ENCODE data around the gene PRDX1. TPM values are rescaled to one million over a fixed set of nuclear protein-coding genes. Genes with fewer than 3 reads are reported as not detected.
"Not testable (repeated sequence)": the region's sequence is repeated elsewhere in the genome, so short reads cannot be mapped to it uniquely, and the experiment has no call there.

Gene PRDX1
- polyA plus RNA-seq, 4 donors: 254 to 394 (median 328) TPM

GRCh38 chr1:45507195-45507594, 14.5 kb downstream of the PRDX1 start:
- no peak for DNase-seq (ENCODE audit: low read depth in 4 of 4, low spot score in 3 of 4)

- DNase-seq (ENCODE audit: low read depth in 4 of 4, low spot score in 3 of 4): no peak
Measured at GRCh38 chr1:45503462-45504360, 18.0 kb downstream of the PRDX1 start.

GRCh38 chr1:45501505-45501859, 20.2 kb downstream of the PRDX1 start:
- no peak for DNase-seq (ENCODE audit: low read depth in 4 of 4, low spot score in 3 of 4)

- no peak for DNase-seq (ENCODE audit: low read depth in 4 of 4, low spot score in 3 of 4)
Measured at GRCh38 chr1:45499415-45499769, 22.3 kb downstream of the PRDX1 start.

GRCh38 chr1:45498279-45498678, 23.4 kb downstream of the PRDX1 start:
- no peak for DNase-seq (ENCODE audit: low read depth in 4 of 4, low spot score in 3 of 4)

- peak in 2 of 4 donors; percentile 12 to 32 for DNase-seq (ENCODE audit: low read depth in 4 of 4, low spot score in 3 of 4)
Measured at GRCh38 chr1:45493116-45493697, 28.5 kb downstream of the PRDX1 start.

GRCh38 chr1:45492691-45493090, 29.0 kb downstream of the PRDX1 start:
- no peak for DNase-seq (ENCODE audit: low read depth in 4 of 4, low spot score in 3 of 4)

- DNase-seq (ENCODE audit: low read depth in 4 of 4, low spot score in 3 of 4): no peak
Measured at GRCh38 chr1:45491487-45492260, 30.0 kb downstream of the PRDX1 start.

GRCh38 chr1:45490626-45491486, 30.8 kb downstream of the PRDX1 start, which contains the start of gene TESK2:
Gene TESK2 (minus strand): TSS chr1:45491163. CDS start chr1:45457785, 33,378 bp downstream.
- peak; percentile 98 to 99 (median 99) for DNase-seq (ENCODE audit: low read depth in 4 of 4, low spot score in 3 of 4)

- DNase-seq (ENCODE audit: low read depth in 4 of 4, low spot score in 3 of 4): no peak
Measured at GRCh38 chr1:45490121-45490625, 31.5 kb downstream of the PRDX1 start.

GRCh38 chr1:45489379-45489778, 32.3 kb downstream of the PRDX1 start:
- not testable (repeated sequence) for DNase-seq (ENCODE audit: low read depth in 4 of 4, low spot score in 3 of 4)

GRCh38 chr1:45488666-45489377, 32.9 kb downstream of the PRDX1 start:
- DNase-seq (ENCODE audit: low read depth in 4 of 4, low spot score in 3 of 4): no peak

- no peak for DNase-seq (ENCODE audit: low read depth in 4 of 4, low spot score in 3 of 4)
Measured at GRCh38 chr1:45485949-45486348, 35.7 kb downstream of the PRDX1 start.

GRCh38 chr1:45479039-45479748, 42.5 kb downstream of the PRDX1 start:
- no peak for DNase-seq (ENCODE audit: low read depth in 4 of 4, low spot score in 3 of 4)

GRCh38 chr1:45478121-45478814, 43.4 kb downstream of the PRDX1 start:
- DNase-seq (ENCODE audit: low read depth in 4 of 4, low spot score in 3 of 4): no peak

GRCh38 chr1:45477646-45478045, 44.0 kb downstream of the PRDX1 start:
- DNase-seq (ENCODE audit: low read depth in 4 of 4, low spot score in 3 of 4): no peak

GRCh38 chr1:45474194-45474593, 47.5 kb downstream of the PRDX1 start:
- not testable (repeated sequence) for DNase-seq (ENCODE audit: low read depth in 4 of 4, low spot score in 3 of 4)

- no peak for DNase-seq (ENCODE audit: low read depth in 4 of 4, low spot score in 3 of 4)
Measured at GRCh38 chr1:45473302-45473701, 48.4 kb downstream of the PRDX1 start.
